GM15510 (cell line): Measurements from ENCODE around the gene SLC25A4.

Source experiments
- POLR2A ChIP-seq: IDR thresholded peaks from 3 replicates; pipeline ENCODE4 v1.6.1; 2011; ENCODE audit warnings: borderline replicate concordance; ENCODE audit not compliant: insufficient read length; ENCODE audit errors: extremely low read depth

Gene SLC25A4

DNA sequence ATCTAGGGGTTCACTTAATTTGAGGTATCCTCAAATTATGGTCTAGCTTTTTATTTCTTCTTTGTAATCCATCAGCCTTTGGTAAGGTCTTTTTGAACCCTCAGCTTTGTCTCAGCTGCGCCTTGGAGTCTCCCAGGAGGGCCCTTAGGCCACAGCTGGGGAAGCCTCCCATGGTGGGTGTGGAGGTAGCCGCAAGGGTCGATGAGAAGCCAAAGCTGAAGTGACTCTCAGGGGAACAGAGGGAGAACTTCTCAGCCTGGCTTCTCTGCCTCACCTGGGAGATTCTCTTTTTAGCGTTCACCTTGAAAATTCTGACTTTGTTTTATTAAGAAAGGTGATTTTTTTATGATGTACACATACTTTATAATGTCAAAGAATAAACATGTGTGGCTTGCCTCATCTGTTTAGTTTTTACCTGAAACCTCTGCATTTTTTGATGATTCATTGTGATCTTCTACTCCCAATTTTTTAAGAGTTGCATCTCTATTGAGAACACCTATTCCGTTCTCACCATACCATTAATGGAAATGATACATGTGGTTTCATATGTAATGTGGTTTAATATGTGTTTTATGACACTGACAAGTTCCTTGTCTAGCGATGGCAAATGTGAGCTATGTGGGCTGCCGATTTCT, 25.6 kb upstream of the SLC25A4 start:
- no peak for TF ChIP-seq POLR2A

DNA sequence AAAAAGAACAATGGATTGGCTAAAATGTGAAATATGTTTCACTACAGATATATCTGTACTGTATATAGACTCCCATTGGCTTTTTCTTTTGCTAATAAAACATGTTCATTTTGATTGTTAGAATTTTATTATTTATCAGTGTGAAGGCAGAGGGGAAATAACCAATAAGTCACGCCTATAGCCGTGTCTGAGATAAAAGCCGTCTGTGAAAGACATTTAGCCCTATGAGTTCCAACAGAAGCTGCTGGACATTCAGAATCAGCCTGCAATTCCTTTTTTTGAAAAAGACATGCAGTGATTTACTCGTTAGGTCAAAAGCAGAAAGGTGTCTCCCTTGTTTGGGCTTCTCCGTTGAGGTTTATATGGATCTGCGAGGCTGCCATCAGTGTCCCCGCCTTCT, 24.2 kb upstream of the SLC25A4 start:
- TF ChIP-seq POLR2A: no peak

DNA sequence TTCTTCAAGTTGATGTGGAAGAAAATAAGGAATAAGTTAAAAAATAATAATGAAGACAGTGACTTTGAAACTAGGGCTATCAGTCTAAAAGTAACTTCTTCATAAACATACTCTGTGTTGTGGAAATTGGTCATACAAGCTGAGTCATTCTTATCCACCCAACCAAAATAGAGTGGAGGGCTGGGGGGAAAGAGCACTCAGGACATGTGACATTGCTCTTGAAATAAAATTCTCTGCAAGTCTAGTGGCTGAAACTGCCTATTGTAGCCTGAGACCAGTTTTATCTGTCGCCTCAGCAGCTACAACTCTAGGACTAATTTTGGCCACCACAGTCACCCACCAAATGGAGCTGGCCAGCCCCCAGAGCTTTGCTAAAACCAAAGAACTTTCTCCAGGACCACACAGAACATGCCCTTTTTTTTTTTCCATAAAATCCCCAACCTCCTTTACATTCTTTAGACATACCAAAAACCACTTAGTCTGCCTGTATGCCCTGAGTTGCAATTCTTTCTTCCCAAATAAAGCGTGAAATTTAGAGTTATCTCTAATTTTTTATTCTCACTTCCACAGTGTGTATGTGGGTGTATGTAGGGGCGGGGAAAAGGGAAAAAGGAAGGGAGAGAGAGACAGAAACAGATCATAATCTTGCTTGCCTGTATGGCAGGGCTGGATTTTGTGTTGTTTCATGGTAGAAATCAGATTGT, 23.0 kb upstream of the SLC25A4 start:
- no peak for TF ChIP-seq POLR2A

DNA sequence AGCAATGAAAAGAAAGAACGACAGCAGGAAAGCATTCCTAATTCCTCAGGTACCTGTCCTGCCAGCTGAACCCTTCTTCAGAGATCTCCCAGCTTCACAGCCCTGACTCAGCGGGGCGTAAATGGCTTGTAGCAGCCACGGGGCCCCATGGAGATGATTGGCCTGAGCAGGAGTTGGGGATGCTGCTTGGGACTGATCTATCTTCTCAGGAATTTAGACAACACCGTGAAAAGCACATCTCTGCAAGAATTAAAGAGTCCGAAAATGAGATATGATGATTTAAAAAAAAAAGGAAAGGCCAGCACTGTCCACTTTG, 22.5 kb upstream of the SLC25A4 start:
- no peak for TF ChIP-seq POLR2A

DNA sequence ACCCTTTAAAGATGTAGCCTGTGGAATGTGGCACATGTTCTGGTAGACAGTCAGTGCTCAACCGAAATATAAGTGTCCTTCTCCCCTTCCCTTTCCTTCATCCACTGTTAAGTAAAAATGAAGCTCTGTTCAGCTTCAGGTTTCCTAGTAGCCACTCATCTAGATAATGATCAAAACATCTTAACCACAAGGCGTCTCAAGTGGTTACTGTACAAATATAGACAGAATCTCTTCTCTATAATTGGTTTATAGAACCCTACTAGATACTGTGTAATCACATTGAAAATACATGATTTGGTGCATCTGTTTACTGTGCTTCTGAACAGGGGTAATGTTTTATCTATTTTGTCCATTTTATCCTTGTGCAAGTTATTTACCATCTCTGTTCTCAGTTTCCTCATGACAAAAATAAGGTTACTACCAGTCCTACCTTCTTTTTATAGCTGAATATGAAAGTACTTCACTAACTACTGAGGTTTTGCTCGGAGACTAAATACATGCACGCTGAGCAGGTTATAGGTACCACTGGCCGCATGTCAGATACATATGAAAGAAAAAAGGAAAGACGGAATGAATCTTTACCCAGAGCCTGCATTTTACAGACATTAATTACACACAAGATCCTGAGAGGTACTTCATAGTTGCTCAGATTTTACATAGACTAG, 20.3 kb upstream of the SLC25A4 start:
- TF ChIP-seq POLR2A: no peak

DNA sequence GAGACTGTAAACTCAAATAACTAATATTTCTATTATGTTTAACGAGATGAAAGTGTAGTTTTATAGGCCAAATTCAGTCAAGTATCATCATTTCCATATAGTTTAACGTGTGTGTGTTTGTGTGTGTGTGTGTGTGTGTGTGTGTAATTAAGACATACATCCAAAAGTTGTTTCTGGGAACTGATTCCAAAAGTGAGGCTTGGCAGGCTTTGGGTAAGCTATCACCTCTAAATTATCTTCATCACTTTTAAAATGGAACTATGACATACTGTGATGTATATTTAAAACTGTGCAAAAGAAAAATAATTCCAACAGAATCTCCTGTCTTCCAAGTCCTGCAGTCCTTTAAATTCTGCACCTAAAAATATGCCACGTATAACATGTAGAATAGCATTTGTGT, 19.1 kb upstream of the SLC25A4 start:
- no peak for TF ChIP-seq POLR2A

DNA sequence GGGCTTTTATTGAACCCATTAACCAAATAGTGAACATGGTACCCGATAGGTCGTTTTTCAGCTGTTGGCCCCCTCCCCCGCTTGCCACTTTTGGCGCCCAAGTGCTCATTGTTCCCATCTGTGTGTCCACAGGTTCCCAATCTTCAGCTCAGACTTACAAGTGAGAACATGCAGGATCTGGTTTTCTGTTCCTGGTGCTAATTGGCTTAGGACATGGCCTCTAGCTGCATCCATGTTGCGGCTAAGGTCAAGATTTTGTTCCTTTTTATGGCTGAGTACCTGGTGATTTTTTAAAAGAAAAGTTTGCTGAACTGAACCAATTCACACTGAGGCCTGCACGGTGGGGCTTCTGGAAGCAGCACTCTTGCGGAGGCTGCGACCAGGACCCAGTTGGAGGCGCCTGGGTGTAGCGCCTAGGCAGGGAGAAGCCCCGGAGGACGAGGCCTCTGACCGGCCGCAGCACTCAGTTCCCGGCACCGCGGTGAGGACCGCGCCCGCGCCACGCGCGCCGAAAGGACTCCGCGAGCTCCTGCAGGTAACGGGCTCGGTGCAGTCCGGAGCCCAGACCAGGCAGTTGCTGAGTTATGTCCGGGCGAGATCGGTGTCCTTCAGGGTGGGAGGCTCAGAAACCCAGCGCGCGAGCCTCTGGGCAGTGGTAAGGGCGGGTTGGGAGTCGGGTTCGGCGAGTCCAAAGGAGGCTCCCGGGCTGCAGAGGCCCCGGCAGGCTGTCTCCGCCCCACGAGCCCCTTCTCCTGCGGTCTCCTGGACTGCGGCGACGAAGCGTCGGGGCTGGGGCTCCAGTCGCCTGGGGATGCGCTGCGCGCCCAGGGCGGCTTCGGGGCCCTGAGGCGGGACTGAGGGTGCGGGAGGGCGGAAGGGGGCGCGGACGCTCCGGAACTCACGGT, 15.8 kb upstream of the SLC25A4 start:
- TF ChIP-seq POLR2A: no peak

DNA sequence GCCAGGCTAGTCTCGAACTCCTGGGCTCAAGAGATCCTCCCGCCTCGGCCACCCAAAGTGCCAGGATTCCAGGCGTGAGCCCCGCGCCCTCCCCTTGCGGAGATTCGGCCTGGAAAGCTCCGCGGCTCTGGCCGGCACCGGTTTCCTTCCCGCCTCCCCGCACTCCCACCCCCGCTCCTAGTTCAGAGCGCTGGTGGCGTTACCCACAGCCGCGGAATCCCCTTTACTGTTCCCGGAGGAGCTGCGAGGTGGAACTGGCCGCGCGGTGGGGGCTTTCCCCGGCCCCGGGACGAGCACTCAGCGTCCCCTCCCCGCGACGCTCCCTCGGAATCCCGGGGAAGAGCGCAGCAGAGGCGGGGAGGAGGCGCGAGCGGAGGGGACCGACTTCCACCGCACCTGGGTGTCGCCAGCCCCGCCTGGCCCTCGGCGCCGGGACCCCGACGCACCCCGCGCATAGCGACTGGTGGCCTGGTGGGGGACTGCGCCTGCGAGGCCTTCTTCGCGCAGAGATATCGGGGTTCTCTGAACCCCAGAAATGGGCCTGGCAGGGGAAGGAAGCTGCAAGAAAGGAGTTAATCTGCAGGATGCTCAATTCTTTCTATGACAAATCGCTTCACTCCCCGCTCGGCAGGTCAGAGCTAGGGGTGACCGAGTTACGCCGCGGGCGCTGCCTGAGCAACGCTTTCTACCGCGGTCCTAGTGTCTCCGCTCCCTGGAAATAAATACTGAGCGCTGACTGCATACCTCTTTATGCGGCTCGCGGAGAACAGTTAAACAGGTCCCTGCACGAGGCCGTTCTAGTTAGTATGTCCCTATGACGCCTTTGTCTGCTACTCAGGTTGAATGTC, 14.6 kb upstream of the SLC25A4 start:
- no peak for TF ChIP-seq POLR2A

DNA sequence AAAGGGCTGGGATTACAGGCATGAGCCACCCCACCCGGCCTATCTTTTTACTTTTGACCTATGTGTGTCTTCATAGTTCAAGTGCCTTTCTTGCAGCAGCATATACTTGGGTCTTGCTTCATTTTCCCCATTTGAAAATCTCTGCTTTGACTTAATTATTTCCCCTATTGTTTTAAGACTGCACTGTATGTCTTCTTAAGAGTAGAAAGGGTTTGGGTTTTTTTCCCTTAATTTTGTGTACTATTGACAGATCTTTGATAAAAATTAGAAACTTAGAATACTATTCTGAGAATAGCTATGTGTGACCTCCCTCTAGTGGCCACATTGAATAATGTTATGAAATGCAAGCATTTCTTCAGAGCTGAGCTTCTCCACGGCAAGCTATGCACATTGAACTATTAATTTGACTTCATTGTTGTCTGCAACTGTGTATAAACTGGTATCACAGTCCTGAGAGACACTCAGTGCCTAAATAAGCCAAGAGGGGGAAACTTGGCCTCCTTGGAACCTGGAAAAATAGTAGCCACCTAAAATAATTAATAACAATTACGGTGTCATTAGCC, 8.7 kb upstream of the SLC25A4 start:
- TF ChIP-seq POLR2A: no peak

DNA sequence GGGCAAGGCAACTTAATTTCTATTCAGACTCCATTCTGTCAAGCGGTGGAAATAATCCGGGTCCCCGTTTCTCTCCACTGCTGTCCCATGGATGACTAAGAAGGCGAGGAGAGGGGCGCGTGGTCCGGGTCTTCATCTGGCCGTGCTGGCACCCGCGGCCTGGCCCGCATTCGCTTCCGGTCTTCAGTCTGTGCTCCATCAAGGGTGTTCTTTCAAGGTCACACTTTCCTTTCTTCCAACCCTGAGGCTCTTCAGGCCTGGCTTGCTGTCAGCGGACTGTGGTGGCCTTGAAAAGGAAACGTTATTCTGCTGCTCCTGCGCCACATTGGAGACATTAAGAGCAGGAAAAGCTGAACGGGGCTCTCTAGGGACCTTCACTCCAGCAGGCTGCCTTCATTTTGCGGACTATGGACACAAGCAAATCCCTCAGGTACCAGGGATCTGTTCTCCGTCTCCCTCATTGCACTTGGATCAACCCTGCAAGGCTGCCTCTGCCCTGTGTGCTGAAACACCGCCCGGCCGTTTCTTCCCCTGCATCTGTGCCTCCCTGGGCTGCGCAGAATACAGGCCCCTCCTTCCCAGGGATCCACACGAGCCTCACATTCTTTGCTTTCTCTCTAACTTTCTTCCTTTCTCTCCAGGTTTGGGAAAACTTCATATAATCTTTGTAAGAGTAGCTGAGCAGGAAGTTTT, 5.7 kb upstream of the SLC25A4 start:
- no peak for TF ChIP-seq POLR2A

DNA sequence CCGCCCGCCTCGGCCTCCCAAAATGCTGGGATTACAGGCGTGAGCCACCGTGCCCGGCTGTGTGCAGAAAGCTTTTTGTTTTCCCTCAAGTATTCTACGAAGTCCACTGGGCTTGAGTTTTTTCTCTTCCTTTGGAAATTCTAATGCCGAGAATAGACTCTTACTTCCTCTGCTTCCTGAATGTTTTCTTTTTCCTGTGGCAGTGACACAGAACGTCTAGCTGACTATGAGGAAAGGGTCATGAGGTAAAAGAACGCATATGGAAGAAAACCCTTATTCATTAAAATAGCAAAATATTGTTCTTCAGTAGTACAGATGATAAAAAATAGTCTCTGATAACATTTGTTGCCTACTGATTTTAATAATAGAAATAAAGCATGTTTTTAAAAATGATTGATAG, 4.9 kb upstream of the SLC25A4 start:
- TF ChIP-seq POLR2A: no peak

DNA sequence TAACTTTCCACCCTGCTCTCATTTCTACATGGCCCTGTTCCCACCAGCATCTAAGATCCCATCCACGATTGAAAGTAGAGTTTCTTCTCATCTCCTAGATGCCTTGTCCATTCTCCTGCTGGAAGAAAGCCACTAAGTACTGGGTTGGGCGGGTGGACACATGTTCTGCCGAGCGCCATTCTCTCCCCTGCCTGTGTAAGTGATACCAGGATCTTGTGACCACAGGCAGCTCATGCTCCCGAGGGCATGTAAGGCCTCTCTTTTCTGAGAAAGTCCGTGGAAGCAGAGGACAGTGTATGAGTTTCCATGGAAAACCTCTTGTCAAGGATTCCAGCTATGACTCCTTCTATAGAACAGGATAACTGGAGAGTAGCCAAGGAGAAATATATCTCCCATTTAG, 3.3 kb upstream of the SLC25A4 start:
- no peak for TF ChIP-seq POLR2A

DNA sequence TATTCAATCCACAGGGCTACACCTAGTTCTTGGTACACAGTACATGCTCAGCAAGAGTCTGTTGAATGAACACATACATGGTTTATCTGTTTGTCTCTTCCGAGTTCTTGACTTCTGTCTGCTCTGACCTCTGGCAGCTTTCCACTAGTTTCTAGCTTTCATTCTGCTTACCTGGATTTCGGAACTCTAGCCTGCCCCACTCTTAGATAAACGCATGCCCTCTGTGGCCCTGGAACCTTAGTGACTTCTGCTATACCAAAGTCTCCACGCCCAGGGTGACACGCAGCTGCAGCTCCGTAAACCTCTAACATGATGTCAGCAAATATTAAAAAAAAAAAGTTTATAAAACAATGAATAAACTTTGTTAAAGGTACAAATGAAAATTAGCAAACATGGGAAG, 1.3 kb upstream of the SLC25A4 start:
- TF ChIP-seq POLR2A: no peak

DNA sequence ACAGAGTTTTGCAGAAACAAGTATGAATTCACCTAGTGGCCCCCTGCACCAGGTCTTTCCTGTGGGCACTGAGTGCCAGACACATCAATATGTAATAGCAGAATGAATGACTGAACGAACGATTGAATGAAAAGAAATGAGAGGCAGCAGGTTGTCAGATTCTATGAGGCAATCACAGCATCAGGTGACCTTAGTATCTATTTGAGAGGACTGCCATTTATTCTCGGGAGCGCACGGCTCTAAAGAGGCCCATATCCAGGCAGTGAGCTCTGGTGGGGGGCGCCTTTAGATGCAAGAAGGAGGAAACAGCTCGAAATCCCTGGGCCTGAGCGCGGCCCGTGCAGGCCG, 528 bp upstream of the SLC25A4 start:
- TF ChIP-seq POLR2A: no peak

DNA sequence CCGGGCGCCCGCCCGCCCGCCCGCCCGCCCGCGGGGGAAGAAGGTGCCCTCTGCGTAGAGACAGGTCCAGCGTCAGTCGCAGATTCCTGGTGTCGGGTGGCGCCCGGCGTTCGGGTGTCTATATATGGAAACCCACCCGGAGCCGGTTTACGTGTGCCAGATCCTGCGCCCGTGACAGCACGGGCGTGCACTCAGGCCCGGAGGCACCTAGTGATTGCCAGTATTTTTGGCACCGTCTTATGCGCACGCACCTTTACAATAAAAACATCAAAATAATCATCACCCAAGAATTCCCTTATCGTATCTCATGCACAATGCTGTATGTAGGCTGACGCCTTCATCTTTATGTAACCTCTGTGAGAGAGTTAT, 519 bp downstream of the SLC25A4 start:
- TF ChIP-seq POLR2A: no peak
